ENCODE data around the gene SHC2.

The SHC2 gene

GRCh38 chr19:408902-409515 lies 51.8 kb downstream of the SHC2 start, which contains the start of gene C2CD4C:
C2CD4C (minus strand) TSS chr19:409147; CDS start chr19:408361, 786 bp downstream.
- no peaks in the 10 kb centered on the region for H3K36me3 Mint-ChIP-seq (ENCODE audit: low read depth)
- H3K27ac Mint-ChIP-seq: peak within 1 kb of the TSS; percentile 71 to 84 (median 81)
- no peaks in the 10 kb centered on the region for H3K9me3 Mint-ChIP-seq

DNA sequence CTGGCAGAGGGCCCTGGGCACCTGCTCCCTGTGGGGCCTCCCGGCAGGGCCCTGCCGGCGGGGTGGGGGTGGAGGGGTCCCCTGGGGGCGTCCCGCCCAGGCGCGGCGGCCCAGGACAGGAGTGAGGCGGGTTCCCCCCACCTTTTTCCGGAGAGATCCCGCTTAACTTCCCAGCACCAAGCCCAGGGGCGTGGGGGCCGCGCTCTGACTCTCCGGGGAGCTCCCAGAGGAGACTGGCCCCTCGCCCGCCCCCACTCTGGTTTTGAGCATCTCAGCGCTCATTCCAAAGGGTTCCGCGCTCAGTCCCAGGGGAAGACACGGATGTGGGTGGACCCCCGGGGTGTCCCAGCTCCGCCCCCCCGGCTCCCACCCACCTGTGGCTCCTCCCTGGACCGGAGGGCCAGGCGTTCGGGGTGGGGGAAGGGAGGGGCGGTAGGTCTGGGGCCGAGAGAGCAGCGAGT lies 52.4 kb downstream of the SHC2 start:
- H3K36me3 Mint-ChIP-seq (ENCODE audit: low read depth): no peaks in the 10 kb centered on the region
- no peak overlapping the region for H3K27ac Mint-ChIP-seq
- TF ChIP-seq CTCF (IDR thresholded peaks at IDR 0.05; ENCODE audit: unreplicated experiment in 3 of 3): no peak
- H3K9me3 Mint-ChIP-seq: no peaks in the 10 kb centered on the region
- H3K4me1 Mint-ChIP-seq: peaks cover 15% of the 10 kb centered on the region
- H3K27me3 Mint-ChIP-seq (ENCODE audit: low read depth): peaks cover 5% of the 10 kb centered on the region
- H3K4me3 Mint-ChIP-seq: peak overlapping the region in 2 of 3 experiments; percentile 68 to 70

More at GRCh38 chr19:408902-409515, 51.8 kb downstream of the SHC2 start, which contains the start of gene C2CD4C:
- no peak for TF ChIP-seq CTCF (IDR thresholded peaks at IDR 0.05; ENCODE audit: unreplicated experiment in 3 of 3)
- H3K27me3 Mint-ChIP-seq (ENCODE audit: low read depth): peaks cover 5% of the 10 kb centered on the region
- peaks cover 15% of the 10 kb centered on the region for H3K4me1 Mint-ChIP-seq
- H3K4me3 Mint-ChIP-seq: peak within 1 kb of the TSS; percentile 92 to 94 (median 92)

GRCh38 chr19:407511-408440 lies 53.1 kb downstream of the SHC2 start:
- H3K27me3 Mint-ChIP-seq (ENCODE audit: low read depth): peaks cover 9% of the 10 kb centered on the region
- H3K9me3 Mint-ChIP-seq: no peaks in the 10 kb centered on the region
- H3K36me3 Mint-ChIP-seq (ENCODE audit: low read depth): no peaks in the 10 kb centered on the region
- peak overlapping the region; percentile 38 to 70 (median 68) for H3K4me3 Mint-ChIP-seq
- no peak for TF ChIP-seq CTCF (IDR thresholded peaks at IDR 0.05; ENCODE audit: unreplicated experiment in 3 of 3)
- H3K27ac Mint-ChIP-seq: no peak overlapping the region
- peaks cover 15% of the 10 kb centered on the region for H3K4me1 Mint-ChIP-seq

GRCh38 chr19:406971-407510 lies 53.8 kb downstream of the SHC2 start:
- TF ChIP-seq CTCF (IDR thresholded peaks at IDR 0.05; ENCODE audit: unreplicated experiment in 3 of 3): no peak
- peaks cover 13% of the 10 kb centered on the region for H3K27me3 Mint-ChIP-seq (ENCODE audit: low read depth)
- H3K4me1 Mint-ChIP-seq: peaks cover 10% of the 10 kb centered on the region
- no peak overlapping the region for H3K27ac Mint-ChIP-seq
- peak overlapping the region; percentile 50 to 61 (median 56) for H3K4me3 Mint-ChIP-seq
- no peaks in the 10 kb centered on the region for H3K9me3 Mint-ChIP-seq
- no peaks in the 10 kb centered on the region for H3K36me3 Mint-ChIP-seq (ENCODE audit: low read depth)

GRCh38 chr19:406135-406781 lies 54.6 kb downstream of the SHC2 start:
- TF ChIP-seq CTCF (IDR thresholded peaks at IDR 0.05; ENCODE audit: unreplicated experiment in 3 of 3): no peak
- Mint-ChIP-seq H3K9me3 (no peaks in the 10 kb centered on the region), H3K4me1 (peaks cover 10% of the 10 kb centered on the region), H3K27me3 (ENCODE audit: low read depth) (peaks cover 13% of the 10 kb centered on the region), H3K27ac (peak overlapping the region in 1 of 3 experiments; percentile 56), H3K4me3 (peak overlapping the region; percentile 50 to 61 (median 56)), H3K36me3 (ENCODE audit: low read depth) (no peaks in the 10 kb centered on the region)

All from nephron (organoid).